Right forelimb (tissue), 1 donor: Measurements from ENCODE around the gene ARHGAP26.
"Not testable (repeated sequence)": the region's sequence is repeated elsewhere in the genome, so short reads cannot be mapped to it uniquely, and the experiment has no call there.

Source experiments
- DNase-seq: peaks from one replicate; pipeline ENCODE4 v3.0.0-alpha.2; 2018

The ARHGAP26 gene

GRCh38 chr5:143108498-143109128, 338.4 kb downstream of the ARHGAP26 start:
- no peak for DNase-seq

DNA sequence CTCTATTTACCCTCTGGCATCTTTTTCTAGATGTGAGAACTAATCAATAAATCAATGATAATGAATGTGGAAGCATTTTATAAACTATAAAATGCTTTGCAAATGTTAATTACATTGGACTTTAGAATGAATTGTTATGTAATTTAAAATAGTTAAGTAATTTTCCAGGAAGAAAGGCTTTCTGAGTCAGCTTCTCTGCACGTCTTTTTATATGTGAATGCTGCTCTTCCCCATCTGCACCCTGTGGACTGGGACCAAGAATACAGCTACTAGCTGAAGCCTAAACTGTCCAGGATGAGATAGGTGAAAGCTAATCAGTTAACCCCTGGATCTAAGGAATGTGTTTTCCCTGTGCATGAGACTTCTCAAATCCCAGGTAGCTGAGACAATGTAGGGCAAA, 340.4 kb downstream of the ARHGAP26 start:
- DNase-seq, result no peak

DNA sequence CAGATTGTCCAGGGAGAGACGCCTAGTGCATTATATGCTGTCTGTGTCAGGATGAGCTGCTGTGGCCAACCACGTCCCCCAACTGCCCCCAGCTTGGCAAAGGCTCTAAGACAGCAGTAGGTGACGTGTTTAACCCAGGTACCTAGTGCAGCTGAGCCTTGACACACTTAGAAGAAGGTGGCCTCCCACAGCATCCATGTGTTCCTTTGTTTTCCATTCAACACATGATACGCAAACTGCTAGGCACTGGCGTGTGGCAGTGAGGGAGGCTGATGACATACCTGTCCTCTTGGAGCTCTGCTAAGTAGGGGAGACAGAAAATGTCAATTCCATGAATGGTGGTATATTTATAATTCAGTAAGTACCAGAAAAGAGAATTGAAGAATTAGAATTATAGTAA, 341.6 kb downstream of the ARHGAP26 start:
- DNase-seq, result no peak

GRCh38 chr5:143113461-143113860, 343.3 kb downstream of the ARHGAP26 start:
- DNase-seq, result no peak

- no peak for DNase-seq
Measured at GRCh38 chr5:143114481-143114880, 344.3 kb downstream of the ARHGAP26 start.

GRCh38 chr5:143115381-143115780, 345.2 kb downstream of the ARHGAP26 start:
- no peak for DNase-seq

DNA sequence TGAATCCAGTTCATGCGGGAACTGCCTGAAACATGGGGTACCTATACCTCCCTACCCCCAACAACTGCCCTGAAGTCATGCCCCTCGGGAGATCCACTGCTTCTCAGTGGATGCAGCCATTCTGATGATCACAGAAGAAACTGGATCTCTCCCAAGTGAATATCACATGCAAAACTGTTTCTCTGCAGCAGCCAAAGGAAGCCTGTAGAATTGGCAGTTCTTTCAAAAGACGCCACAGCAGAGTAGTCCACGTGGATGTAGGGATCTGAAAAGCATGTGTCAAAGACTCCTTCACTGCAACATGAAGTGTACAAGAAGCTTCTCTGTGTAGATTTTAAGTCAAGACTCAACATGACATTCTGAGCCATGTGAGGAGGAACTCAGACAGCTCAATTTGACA, 346.6 kb downstream of the ARHGAP26 start:
- DNase-seq, result no peak

- no peak for DNase-seq
Measured at GRCh38 chr5:143117821-143118220, 347.6 kb downstream of the ARHGAP26 start.

- DNase-seq, result no peak
Measured at GRCh38 chr5:143118222-143118621, 348.0 kb downstream of the ARHGAP26 start.

DNA sequence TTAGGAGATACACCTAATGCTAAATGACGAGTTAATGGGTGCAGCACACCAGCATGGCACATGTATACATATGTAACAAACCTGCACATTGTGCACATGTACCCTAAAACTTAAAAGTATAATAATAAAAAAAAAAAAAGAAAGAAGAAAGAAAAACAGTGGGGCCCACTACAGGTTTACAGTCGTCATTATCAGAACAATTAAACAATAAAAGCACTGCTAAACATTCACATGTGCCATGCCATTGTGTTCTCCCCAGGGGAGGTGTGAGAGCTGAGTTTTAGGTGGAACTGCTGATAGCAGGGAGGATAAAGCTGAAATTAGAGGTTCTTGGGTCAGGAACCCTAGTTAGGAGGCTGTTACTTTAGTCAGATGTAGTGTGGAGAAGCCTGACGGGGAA, 348.6 kb downstream of the ARHGAP26 start:
- DNase-seq, result not testable (repeated sequence)

GRCh38 chr5:143119291-143119769, 349.2 kb downstream of the ARHGAP26 start:
- no peak for DNase-seq

GRCh38 chr5:143119881-143120341, 349.7 kb downstream of the ARHGAP26 start:
- DNase-seq, result no peak

- no peak for DNase-seq
Measured at GRCh38 chr5:143120460-143121134, 350.4 kb downstream of the ARHGAP26 start.

DNA sequence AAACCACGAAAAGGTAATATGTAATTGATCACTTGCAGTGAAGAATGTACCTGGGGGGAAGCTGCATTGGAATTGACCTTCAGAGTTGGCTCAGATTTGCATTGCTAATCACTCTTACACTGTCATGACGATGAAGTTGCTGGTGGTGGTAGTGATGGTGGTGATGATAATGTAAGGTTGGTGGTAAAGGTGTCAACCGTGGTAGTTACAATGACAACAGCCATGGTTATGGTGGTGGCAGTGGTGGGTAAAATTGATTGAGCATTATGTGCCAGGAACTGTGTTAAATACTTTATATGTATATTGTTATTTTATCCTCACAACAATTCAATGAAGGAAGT, 350.9 kb downstream of the ARHGAP26 start:
- no peak for DNase-seq

DNA sequence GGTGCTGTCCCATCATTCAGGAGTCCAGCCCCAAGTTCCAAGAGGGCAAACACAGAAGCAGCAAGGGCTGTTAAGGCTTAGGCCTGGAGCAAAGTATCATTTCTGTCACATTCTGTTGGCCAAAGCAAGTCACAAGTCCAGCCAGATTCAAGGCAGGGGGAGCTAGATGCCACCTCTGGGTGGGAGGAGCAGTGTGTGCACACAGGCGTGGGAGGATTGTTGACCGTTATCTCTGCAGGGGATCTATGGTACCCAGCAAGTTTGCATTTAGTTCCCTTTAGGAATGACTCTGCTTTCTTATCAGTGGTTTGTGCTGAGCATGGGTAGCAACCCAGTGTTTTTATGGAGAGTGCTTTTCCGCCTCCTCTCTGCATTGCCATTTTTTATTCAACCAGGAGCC, 354.4 kb downstream of the ARHGAP26 start:
- DNase-seq, result no peak

GRCh38 chr5:143126174-143127019, 356.2 kb downstream of the ARHGAP26 start:
- no peak for DNase-seq

GRCh38 chr5:143128412-143129071, 358.4 kb downstream of the ARHGAP26 start:
- DNase-seq, result no peak

DNA sequence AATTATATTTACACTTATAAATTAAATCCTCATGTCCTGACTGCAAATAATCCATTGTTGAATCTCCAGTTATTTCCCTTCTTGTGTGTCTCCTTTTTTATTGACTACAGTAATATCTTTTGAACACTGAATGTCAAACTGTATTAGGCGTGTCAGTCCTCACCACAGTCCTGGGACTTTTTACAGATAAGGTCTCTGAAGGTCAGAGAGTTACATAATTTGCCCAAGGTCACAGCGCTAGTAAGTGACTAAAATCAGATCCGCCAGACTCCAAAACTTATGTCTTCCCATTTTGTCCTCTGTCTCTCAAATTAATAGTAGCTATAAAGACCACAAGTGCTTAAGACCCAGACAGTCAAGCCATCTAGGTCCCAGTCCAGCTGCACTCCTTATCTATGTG, 359.0 kb downstream of the ARHGAP26 start:
- no peak for DNase-seq

- no peak for DNase-seq
Measured at GRCh38 chr5:143129910-143130612, 359.9 kb downstream of the ARHGAP26 start.

- no peak for DNase-seq
Measured at GRCh38 chr5:143130613-143131305, 360.6 kb downstream of the ARHGAP26 start.

DNA sequence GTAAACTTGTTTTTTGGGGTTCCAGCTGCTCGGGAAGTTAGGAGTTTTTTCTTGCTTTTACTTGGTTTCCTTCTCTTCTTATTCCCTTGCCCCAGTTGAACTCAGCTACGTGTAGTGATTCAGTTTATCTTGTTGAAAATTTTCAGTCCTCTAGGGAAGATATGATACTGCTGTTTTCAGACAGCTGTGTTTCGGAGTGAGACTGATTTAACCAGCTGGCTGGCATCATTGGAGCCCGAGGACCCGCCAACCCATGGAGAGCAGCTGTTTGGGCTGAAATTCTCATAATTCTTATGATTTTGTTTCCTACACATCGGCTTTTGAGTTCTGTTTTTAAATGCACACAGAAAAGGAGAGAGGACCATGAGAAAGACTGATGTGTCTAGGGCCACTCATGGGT, 361.8 kb downstream of the ARHGAP26 start:
- no peak for DNase-seq

DNA sequence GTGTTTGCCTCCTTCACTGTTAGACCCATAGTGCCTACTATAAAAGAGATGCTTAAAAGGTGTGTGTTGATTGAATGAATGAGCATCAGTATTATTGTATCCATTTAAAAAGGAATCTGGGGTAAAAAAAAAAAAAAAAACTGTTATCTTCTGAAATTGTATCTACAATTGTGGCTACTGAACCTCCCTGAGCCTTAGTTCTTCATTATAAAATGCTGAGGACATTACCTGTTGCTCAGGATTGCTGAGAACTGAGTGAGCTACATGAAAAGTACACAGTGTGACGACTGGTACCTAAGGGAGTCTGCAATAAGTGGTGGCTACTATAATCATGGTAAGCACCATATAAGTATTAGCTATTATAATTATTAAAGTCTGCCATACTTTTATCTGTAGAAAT, 362.6 kb downstream of the ARHGAP26 start:
- no peak for DNase-seq
